Activated naive CD8-positive, alpha-beta T cell treated with anti-CD3 and anti-CD28 coated beads, Interleukin-2, amount 50 U/mL, for 16 hours (primary cell): ENCODE results near the gene ZNF3.

Source experiments
- DNase-seq: peaks from one replicate; pipeline ENCODE4 v3.0.0-alpha.2; 2020; ENCODE audit warnings: low read depth, low spot score

ZNF3 gene

DNA sequence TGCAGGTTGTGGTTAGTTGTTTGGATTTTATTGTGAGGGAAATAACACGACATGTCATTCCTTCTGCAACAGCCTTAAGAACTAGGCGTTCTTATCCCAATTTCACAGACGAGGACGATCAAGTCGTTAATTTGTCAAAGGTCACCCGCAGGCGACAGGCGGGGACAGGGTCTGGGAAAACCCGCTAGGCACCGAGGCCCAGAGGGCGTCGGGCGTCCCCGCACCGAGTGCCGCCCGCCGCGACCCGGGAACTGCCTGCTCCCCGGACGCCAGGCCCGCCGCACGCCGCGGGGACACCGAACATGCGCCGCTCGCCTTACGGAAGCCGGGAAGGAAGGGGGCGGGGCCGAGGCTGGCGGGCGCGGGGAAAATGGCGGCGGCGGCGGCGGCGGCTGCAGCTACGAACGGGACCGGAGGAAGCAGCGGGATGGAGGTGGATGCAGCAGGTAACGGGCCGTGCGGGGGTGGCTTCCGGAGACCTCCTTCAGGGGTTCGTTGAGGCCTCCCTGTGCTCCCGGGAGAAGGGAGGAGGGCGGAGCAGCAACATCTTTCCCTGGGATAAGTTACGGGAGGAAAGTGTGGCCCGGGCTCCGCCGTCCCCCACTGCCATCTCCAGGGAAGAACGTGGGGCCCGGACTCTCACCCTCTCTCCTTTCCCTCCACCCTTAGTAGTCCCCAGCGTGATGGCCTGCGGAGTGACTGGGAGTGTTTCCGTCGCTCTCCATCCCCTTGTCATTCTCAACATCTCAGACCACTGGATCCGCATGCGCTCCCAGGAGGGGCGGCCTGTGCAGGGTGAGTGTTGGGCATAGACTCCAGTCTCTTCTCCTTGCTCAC is 7.3 kb upstream of the ZNF3 start, which contains the start of gene COPS6:
COPS6 (plus strand) TSS at position 349 of the 837 bp plus-strand sequence; CDS start at position 371, 22 bp downstream.
- peak; percentile 76 for DNase-seq

GRCh38 chr7:100088095-100088620 is 6.6 kb upstream of the ZNF3 start:
- no peak for DNase-seq

GRCh38 chr7:100087055-100087750 is 5.7 kb upstream of the ZNF3 start:
- DNase-seq, result no peak

DNA sequence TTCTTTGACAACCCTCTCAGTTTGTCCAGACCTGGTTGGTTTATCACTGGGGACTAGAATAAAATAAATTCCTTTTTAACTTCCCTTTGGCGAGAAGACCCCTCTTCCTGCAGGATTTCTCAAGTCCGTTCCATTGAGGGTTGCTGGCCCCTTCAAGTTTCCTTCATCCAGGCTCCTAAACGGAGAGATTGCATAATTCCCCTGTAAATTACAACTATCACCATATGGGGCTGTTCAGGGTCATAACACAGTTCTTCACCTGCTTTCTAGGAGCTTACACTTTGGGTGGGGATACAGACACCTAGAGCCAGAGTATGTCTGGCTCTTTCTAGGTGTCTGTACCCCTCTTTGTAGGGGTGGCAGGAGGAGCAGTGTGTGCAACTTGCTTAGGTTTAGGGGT is 4.0 kb upstream of the ZNF3 start:
- DNase-seq, result no peak

DNA sequence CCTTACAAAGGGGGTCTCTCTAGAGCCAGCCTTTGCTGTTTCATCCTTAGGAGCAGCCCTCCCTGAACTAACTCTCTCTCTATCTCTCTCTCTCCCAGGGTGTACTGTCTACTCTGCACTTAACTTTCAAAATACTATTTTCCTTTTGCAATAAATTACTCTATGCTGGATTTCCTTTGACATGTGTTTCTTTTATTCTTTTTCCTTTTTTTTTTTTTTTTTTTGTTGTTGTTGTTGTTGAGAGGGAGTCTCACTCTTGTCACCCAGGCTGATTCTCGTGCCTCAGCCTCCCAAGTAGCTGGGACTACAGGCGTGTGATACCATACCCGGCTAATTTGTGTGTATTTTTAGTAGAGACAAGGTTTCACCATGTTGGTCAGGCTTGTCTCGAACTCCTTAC is 1.5 kb upstream of the ZNF3 start:
- no peak for DNase-seq

DNA sequence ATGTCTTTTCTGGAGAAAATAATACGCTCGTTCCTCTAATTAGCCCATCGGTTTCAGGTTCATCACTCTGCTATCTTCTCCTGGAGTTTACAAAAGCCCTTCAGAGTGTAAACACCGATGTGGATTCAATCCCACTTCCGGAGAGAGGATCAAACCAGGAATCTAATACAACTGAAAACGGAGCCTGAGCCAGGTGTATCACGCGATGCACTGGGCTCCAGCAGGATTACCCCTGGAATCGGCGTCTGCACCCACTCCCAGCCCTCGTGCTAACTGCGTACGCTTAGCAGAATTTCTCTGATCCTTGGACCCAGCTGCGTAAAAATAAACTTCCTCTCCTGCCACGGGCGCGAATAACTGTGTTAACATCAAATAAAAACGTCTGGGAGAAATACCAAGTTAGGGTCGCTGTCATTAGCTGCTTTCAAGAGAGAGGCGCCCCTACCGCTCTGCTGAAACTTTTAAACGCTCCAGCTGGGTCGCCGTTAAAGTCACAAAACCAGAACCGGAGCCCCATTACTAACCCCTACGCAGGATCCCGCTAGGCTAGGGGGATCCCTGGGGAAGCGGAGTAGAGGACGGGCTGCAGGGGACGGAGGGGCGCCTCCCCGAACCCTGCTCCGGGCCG is 502 bp downstream of the ZNF3 start:
- no peak for DNase-seq

DNA sequence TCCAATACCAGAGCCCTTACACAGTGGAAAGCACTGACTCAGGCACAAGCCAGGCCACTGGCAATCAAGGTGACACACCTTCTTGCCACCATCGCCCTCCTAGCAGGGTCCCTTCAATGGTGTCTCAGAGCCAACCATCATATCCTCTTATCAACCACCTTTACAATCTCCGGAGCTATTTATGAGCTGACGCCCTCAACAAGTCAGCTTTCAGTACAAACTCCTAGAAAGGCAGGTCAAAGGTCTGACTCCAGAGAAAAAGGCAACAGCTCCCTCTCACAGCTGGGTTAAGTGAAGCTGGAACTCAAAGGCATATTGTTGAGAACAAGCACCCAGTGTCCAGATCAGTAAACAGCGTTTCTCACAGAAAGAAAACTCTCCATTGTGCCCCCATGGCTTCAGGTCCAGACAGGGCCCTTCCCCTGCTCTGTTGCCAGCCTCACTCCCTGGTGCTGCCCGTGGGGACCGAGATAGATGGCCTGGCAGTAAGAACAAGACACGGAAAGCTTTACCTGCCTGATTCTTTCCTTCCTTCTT is 2.4 kb downstream of the ZNF3 start:
- DNase-seq, result no peak

DNA sequence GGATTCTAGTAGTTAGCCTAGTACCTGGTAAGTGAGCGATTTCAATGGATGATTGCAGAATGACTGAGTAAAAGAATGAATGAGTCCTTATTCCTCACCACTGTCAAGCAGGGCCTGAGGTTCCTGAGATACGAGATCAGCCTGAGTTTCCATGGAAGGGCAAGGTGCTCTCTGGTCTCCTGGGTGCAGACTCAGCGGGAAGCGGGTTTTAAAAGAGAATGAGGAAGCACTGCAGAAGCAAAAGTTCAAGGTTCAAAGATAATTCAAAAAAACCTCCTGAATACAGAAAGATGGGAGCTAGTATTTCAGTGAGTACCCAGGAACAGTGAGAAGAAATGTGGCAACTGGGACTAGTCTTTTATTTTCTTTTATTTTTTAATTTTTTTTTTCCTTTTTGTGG is 4.3 kb downstream of the ZNF3 start:
- DNase-seq, result no peak

- DNase-seq, result no peak
These were observed 6.1 kb downstream of the ZNF3 start for GRCh38 chr7:100075418-100075817.

GRCh38 chr7:100074841-100075240 is 6.7 kb downstream of the ZNF3 start:
- DNase-seq, result no peak

- no peak for DNase-seq
These were observed 9.1 kb downstream of the ZNF3 start for GRCh38 chr7:100072462-100072861.

DNA sequence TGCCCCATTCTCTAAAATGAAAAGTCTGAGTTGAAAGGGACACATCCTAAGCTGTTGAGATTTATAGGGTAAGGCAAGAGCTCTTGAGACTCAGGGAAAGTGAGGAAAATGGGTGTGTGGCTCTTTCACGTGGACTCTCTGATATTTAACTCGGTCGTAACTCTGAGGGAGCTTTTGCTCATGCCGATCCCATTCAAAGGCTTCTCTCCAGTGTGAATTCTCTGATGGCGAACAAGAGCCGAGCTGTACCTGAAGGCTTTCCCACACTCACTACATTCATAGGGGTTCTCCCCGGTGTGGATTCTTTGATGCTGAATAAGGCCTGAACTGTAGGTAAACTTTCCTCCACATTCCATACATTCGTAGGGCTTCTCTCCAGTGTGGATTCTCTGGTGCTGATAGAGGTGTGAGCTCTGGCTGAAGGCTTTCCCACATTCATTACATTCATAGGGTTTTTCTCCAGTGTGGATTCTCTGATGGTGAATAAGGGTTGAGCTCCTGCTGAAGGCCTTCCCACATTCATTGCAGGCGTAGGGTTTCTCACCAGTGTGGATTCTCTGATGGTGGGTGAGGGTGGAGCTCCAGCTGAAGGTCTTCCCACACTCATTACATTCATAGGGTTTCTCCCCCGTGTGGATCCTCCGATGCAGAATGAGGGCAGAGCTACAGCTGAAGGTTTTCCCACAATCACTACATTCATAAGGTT is 10.4 kb downstream of the ZNF3 start:
- DNase-seq, result no peak

DNA sequence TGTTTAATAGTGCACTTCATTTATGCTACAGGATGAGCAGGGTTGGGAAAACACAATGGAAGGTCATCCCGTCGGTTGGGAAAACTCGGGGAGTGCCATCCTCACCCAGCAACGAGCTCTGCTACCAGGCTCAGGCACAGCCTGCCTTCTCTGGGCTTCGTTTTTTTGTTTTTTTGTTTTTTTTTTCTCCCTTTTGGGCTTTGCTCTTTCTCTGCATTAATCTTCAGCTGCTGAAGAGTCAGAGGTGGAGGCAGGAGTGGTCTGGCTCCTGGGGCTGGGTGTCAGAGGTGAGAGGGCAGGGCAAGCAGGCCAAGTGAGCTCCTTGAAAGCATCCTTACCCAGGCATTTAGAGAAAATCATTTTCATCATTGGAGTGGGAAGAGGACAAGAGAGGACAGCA is 11.5 kb downstream of the ZNF3 start:
- DNase-seq, result no peak

DNA sequence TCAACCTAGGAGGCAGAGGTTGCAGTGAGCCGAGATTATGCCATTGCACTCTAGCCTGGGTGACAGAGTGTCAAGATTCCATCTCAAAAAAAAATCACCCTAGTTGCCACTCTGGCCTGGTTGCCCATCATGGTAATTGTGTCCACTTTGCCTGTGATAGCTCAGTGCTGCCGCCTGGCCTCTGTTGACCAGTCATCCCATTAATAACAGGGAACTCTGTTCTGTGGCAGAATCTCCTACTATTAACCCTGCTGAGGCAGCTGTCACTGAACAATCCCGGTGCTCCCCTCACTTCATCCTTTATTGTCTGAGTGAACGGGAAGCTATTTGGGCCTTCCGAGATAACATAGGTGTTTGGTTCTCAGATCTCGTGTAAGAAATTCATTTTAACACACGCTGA is 14.6 kb downstream of the ZNF3 start:
- no peak for DNase-seq

GRCh38 chr7:100065452-100066186 is 15.9 kb downstream of the ZNF3 start:
- no peak for DNase-seq

GRCh38 chr7:100064162-100064561 is 17.4 kb downstream of the ZNF3 start:
- no peak for DNase-seq

DNA sequence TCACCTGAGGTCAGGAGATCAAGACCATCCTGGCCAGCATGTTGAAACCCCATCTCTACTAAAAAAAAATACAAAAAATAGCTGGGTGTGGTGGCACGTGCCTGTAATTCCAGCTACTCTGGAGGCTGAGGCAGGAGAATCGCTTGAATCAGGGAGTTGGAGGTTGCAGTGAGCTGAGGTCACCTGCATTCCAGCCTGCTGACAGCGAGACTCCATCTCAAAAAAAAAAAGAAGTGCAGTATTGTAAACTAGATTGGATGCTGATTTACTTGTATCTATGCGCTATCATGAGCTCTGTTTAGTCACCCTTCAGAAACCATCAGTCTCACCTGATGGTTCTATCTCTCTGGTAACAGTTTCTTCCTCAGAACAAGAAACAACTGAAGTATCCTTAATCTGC is 18.1 kb downstream of the ZNF3 start:
- no peak for DNase-seq

- DNase-seq, result no peak
These were observed 19.9 kb downstream of the ZNF3 start for GRCh38 chr7:100061518-100062193.

DNA sequence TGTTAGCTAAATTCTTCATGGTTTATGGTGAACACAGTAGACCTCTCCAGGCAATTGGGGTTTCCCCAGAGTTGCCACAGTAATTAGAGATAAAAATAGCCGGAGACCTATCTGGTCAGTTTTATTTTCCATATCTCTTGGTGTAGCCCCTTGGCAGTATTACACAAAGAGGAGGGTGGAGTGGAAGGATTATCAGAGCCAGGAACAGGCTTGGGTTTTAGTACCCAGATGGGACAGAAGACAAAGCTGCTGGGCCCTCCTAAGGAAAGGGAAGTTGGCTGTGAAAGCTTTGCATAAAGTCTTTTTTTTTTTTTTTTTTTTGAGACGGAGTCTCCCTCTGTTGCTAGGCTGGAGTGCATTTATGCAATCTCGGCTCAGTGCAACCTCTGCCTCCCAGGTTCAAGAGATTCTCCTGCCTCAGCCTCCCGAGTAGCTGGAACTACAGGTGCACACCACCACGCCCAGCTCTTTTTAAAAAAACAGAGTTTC is 22.2 kb downstream of the ZNF3 start:
- DNase-seq, result no peak

DNA sequence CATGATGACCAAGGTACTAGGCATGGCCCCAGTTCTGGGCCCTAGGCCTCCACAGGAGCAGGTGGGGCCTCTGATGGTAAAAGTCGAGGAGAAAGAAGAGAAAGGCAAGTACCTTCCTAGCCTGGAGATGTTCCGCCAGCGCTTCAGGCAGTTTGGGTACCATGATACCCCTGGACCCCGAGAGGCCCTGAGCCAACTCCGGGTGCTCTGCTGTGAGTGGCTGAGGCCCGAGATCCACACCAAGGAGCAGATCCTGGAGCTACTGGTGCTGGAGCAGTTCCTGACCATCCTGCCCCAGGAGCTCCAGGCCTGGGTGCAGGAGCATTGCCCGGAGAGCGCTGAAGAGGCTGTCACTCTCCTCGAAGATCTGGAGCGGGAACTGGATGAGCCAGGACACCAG is 24.5 kb downstream of the ZNF3 start:
- no peak for DNase-seq
